Osteoblast (primary cell): Measurements from ENCODE around the gene PTPRN2. TPM values are rescaled to one million over a fixed set of nuclear protein-coding genes. Genes with fewer than 3 reads are reported as not detected.

Source experiments
- DNase-seq: peaks from one replicate; pipeline ENCODE4 v3.0.0; 2011; ENCODE audit warnings: low spot score, mixed read lengths; ENCODE audit not compliant: insufficient read length; ENCODE audit errors: missing footprints
- H2AFZ ChIP-seq: 2 replicates; pipeline ENCODE4 v1.6.0; 2011; ENCODE audit warnings: mild to moderate bottlenecking, low read length
- H3K27ac ChIP-seq: 2 replicates; pipeline ENCODE4 v1.5.1; 2011; ENCODE audit warnings: mild to moderate bottlenecking, low read depth, low read length, moderate library complexity
- H3K27me3 ChIP-seq: 2 replicates; pipeline ENCODE4 v1.6.0; 2012; ENCODE audit warnings: mild to moderate bottlenecking, control low read depth, inconsistent platforms, low read length, moderate library complexity; ENCODE audit not compliant: insufficient read depth
- H3K36me3 ChIP-seq: 2 replicates; pipeline ENCODE4 v1.5.1; 2011; ENCODE audit warnings: mild to moderate bottlenecking, low read length, control low read depth, moderate library complexity; ENCODE audit not compliant: insufficient read depth
- H3K4me1 ChIP-seq: 2 replicates; pipeline ENCODE4 v1.5.1; 2011; ENCODE audit warnings: mild to moderate bottlenecking, low read length, control low read depth, moderate library complexity; ENCODE audit not compliant: insufficient read depth
- H3K4me2 ChIP-seq: 2 replicates; pipeline ENCODE4 v1.6.0; 2011; ENCODE audit warnings: mild to moderate bottlenecking, low read length; ENCODE audit not compliant: insufficient read depth
- H3K4me3 ChIP-seq: fragments of 200-600 bp; sonication (generic); 3 replicates; pipeline ENCODE4 v1.5.1; 2012; ENCODE audit warnings: mild to moderate bottlenecking, low read length, inconsistent platforms; ENCODE audit not compliant: insufficient read depth
- H3K79me2 ChIP-seq: 2 replicates; pipeline ENCODE4 v1.6.0; 2012; ENCODE audit warnings: mild to moderate bottlenecking, low read length, control low read depth, inconsistent platforms; ENCODE audit not compliant: insufficient read depth
- H3K9me3 ChIP-seq: 2 replicates; pipeline ENCODE4 v1.5.1; 2011; ENCODE audit warnings: low read depth, low read length, control low read depth
- H4K20me1 ChIP-seq: 2 replicates; pipeline ENCODE4 v1.6.0; 2012; ENCODE audit warnings: mild to moderate bottlenecking, low read length, control low read depth; ENCODE audit not compliant: insufficient read depth
- total RNA-seq: library from RNA; depleted of rRNA; stranded (reverse); fragments of >200 nt; gene quantifications from 2 replicates; pipeline ENCODE4 v1.2.3, GENCODE V29; 2012
- TF ChIP-seq, protein P1 (sequence below): IDR thresholded peaks from 2 replicates; pipeline ENCODE4 v1.5.1; 2011; ENCODE audit warnings: mild to moderate bottlenecking, low read depth, low read length, moderate library complexity; ENCODE audit errors: extremely low read depth

The PTPRN2 gene
- total RNA-seq, 1 donor: 0.36 TPM

DNA sequence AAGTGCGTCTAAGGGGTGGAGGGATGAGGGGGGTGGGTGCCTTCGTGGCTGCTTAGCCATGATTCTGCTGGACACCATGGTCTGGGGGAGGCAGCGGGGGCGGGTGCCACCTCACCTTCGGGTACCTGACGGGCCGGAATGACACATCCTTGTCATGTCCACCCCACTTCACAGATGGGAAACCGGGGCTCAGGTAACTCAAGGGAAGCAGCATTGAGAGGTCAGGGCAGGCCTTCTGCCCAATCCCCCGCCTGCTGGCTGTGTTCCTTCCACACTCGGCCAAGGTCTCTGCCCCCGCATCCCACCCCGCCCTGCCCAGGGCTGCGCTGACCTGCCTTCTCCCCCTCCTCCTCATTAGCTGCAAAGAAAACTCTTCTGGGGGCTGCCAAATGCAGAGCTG lies 598.0 kb downstream of the PTPRN2 start:
- no peak overlapping the region for H3K4me3 ChIP-seq
- H4K20me1 ChIP-seq: no peaks in the 10 kb centered on the region
- H3K4me1 ChIP-seq: no peaks in the 10 kb centered on the region
- H3K27ac ChIP-seq: no peak overlapping the region
- no peaks in the 10 kb centered on the region for H3K79me2 ChIP-seq
- TF ChIP-seq, protein P1, sequence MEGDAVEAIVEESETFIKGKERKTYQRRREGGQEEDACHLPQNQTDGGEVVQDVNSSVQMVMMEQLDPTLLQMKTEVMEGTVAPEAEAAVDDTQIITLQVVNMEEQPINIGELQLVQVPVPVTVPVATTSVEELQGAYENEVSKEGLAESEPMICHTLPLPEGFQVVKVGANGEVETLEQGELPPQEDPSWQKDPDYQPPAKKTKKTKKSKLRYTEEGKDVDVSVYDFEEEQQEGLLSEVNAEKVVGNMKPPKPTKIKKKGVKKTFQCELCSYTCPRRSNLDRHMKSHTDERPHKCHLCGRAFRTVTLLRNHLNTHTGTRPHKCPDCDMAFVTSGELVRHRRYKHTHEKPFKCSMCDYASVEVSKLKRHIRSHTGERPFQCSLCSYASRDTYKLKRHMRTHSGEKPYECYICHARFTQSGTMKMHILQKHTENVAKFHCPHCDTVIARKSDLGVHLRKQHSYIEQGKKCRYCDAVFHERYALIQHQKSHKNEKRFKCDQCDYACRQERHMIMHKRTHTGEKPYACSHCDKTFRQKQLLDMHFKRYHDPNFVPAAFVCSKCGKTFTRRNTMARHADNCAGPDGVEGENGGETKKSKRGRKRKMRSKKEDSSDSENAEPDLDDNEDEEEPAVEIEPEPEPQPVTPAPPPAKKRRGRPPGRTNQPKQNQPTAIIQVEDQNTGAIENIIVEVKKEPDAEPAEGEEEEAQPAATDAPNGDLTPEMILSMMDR: no peak
- H3K9me3 ChIP-seq: no peaks in the 10 kb centered on the region
- no peak overlapping the region for H3K4me2 ChIP-seq
- H3K36me3 ChIP-seq: no peaks in the 10 kb centered on the region
- no peaks in the 10 kb centered on the region for H3K27me3 ChIP-seq
- no peak overlapping the region for H2AFZ ChIP-seq
- no peak for DNase-seq

DNA sequence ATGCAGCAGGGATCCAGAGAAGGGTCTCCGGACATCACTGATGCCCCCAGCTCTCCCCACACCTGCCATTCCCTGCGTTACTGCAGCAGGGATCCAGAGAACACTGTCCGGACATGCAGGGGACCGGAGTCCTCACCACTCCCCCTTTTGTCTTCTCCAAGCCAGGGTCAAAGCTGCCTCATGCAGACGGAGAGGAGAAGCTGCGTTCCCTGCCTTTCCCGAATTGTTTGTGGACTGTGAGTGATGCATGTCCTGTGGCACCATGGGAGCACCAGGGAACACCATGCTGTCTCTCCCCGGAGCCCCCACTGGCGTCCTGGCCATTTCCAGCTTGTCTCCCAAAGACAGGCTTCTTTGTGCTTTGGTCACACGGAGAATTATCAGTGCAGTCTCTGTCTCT lies 599.7 kb downstream of the PTPRN2 start:
- Histone ChIP-seq H3K9me3 (no peaks in the 10 kb centered on the region), H3K4me3 (no peak overlapping the region), H3K27me3 (no peaks in the 10 kb centered on the region), H3K79me2 (no peaks in the 10 kb centered on the region), H3K4me2 (no peak overlapping the region), H3K27ac (no peak overlapping the region), H3K36me3 (no peaks in the 10 kb centered on the region), H3K4me1 (no peaks in the 10 kb centered on the region), H2AFZ (no peak overlapping the region), H4K20me1 (no peaks in the 10 kb centered on the region)
- TF ChIP-seq, protein P1: no peak
- peak; percentile 56 for DNase-seq

DNA sequence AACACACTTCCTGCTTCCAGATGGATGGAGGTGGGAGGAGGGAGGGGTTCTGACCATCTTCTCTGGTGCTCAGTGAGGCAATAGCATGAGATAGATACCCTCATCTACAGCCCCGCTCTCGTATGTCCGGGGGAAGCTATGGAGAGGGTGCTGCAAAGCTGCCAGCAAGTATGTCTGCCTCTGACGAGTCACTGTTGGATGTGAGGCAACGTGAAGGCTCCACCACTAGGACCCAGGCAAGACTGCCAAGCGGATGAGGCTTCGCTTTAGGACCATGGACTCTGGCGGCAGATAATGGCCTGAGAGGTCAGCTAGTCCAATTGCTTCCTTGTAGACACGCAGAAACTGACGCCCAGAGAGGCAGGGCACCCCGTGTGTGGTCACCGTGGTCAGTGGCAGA lies 601.6 kb downstream of the PTPRN2 start:
- H3K27me3 ChIP-seq: no peaks in the 10 kb centered on the region
- H3K4me1 ChIP-seq: no peaks in the 10 kb centered on the region
- no peak overlapping the region for H2AFZ ChIP-seq
- no peak overlapping the region for H3K4me3 ChIP-seq
- H3K27ac ChIP-seq: no peak overlapping the region
- H3K4me2 ChIP-seq: no peak overlapping the region
- peak; percentile 59 for DNase-seq
- H3K36me3 ChIP-seq: no peaks in the 10 kb centered on the region
- H3K79me2 ChIP-seq: no peaks in the 10 kb centered on the region
- H3K9me3 ChIP-seq: no peaks in the 10 kb centered on the region
- no peaks in the 10 kb centered on the region for H4K20me1 ChIP-seq
- TF ChIP-seq, protein P1: no peak

DNA sequence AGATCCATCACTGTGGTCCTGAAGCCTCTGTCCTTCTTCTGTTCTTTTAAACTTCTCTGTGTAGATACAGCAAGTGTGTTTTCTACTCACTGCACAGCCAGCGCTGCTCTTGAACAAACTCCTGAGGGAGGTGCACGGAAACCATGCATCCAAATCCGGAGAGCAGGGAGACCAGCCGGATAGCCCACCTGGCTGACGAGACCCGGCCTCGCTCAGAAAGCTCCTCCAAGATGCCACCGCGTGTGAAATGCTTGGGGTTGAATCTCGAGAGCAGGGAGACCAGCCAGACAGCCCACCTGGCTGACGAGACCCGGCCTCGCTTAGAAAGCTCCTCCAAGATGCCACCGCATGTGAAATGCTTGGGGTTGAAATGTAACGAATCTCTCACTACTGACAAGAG lies 602.0 kb downstream of the PTPRN2 start:
- no peak overlapping the region for H2AFZ ChIP-seq
- no peak overlapping the region for H3K4me3 ChIP-seq
- H3K27ac ChIP-seq: no peak overlapping the region
- H3K9me3 ChIP-seq: no peaks in the 10 kb centered on the region
- no peaks in the 10 kb centered on the region for H3K4me1 ChIP-seq
- no peaks in the 10 kb centered on the region for H3K36me3 ChIP-seq
- DNase-seq: peak; percentile 53
- H3K79me2 ChIP-seq: no peaks in the 10 kb centered on the region
- TF ChIP-seq, protein P1: no peak
- H3K4me2 ChIP-seq: no peak overlapping the region
- H4K20me1 ChIP-seq: no peaks in the 10 kb centered on the region
- H3K27me3 ChIP-seq: no peaks in the 10 kb centered on the region
